SU-DHL-6 (cell line): Measurements from ENCODE around the gene FLII.

Experiments used
- H2AFZ ChIP-seq: fragments of 200-600 bp; sonication (generic); 2 replicates; pipeline ENCODE4 v1.6.1; 2014; ENCODE audit warnings: low read depth, mild to moderate bottlenecking, moderate library complexity, mixed read lengths, antibody characterized with exemption, low read length; ENCODE audit not compliant: severe bottlenecking
- H3F3A ChIP-seq: fragments of 200-600 bp; shearing (Covaris generic); 2 replicates; pipeline ENCODE4 v1.6.0; 2016; ENCODE audit warnings: antibody characterized with exemption, mild to moderate bottlenecking; ENCODE audit not compliant: insufficient read depth
- H3K27ac ChIP-seq: fragments of 200-600 bp; sonication (generic); 2 replicates; pipeline ENCODE4 v1.5.1; 2016; ENCODE audit warnings: low read depth, mild to moderate bottlenecking, low read length, moderate library complexity, mixed read lengths
- H3K27me3 ChIP-seq: fragments of 200-600 bp; sonication (generic), shearing (Covaris generic); 2 replicates; pipeline ENCODE4 v1.6.0; 2014; ENCODE audit warnings: mild to moderate bottlenecking, low read length
- H3K36me3 ChIP-seq: fragments of 200-600 bp; sonication (generic); 2 replicates; pipeline ENCODE4 v1.6.1; 2014; ENCODE audit warnings: mild to moderate bottlenecking, low read length, mixed read lengths
- H3K4me2 ChIP-seq: fragments of 300-600, 200-600 bp; shearing (Covaris generic), sonication (generic); 2 replicates; pipeline ENCODE4 v1.6.0; 2014; ENCODE audit warnings: low read length, low read depth, mild to moderate bottlenecking; ENCODE audit not compliant: poor library complexity, severe bottlenecking
- H3K4me3 ChIP-seq: fragments of 200-600 bp; sonication (generic); 2 replicates; pipeline ENCODE4 v1.5.1; 2014; ENCODE audit warnings: antibody characterized with exemption, low read length, mild to moderate bottlenecking, mixed read lengths; ENCODE audit not compliant: insufficient read depth, poor library complexity, severe bottlenecking
- H3K79me2 ChIP-seq: fragments of 200-600 bp; sonication (generic); 2 replicates; pipeline ENCODE4 v1.6.1; 2014; ENCODE audit warnings: mild to moderate bottlenecking, low read length, moderate library complexity; ENCODE audit not compliant: insufficient read depth
- H3K9ac ChIP-seq: fragments of 200-600 bp; sonication (generic); 2 replicates; pipeline ENCODE4 v1.7.0; 2014; ENCODE audit warnings: mild to moderate bottlenecking, low read length
- H3K9me2 ChIP-seq: fragments of 200-600 bp; sonication (generic); replicated peaks from 2 replicates; pipeline ENCODE4 v1.6.1; 2014; ENCODE audit warnings: low read length; ENCODE audit not compliant: insufficient read depth
- H3K9me3 ChIP-seq: fragments of 200-600 bp; sonication (generic); 2 replicates; pipeline ENCODE4 v1.6.1; 2014; ENCODE audit warnings: low read length, mixed read lengths; ENCODE audit not compliant: insufficient read depth
- H4K20me1 ChIP-seq: fragments of 200-600 bp; sonication (generic); 2 replicates; pipeline ENCODE4 v1.6.1; 2014; ENCODE audit warnings: low read depth, mild to moderate bottlenecking, antibody characterized with exemption, low read length, moderate library complexity, mixed read lengths
- EZH2phosphoT487 ChIP-seq: fragments of 200-600 bp; sonication (generic), shearing (Covaris generic); conservative IDR thresholded peaks from 2 replicates; pipeline ENCODE4 v1.6.1; 2018; ENCODE audit warnings: mild to moderate bottlenecking, antibody characterized with exemption, low read length, moderate library complexity, mixed read lengths
- TF ChIP-seq, protein P1 (sequence below): fragments of 200-600 bp; sonication (generic); IDR thresholded peaks from one replicate; pipeline ENCODE4 v1.5.1; 2017; ENCODE audit warnings: antibody characterized with exemption, mild to moderate bottlenecking, low read length, moderate library complexity; ENCODE audit not compliant: insufficient read depth, poor library complexity, severe bottlenecking

Gene FLII

DNA sequence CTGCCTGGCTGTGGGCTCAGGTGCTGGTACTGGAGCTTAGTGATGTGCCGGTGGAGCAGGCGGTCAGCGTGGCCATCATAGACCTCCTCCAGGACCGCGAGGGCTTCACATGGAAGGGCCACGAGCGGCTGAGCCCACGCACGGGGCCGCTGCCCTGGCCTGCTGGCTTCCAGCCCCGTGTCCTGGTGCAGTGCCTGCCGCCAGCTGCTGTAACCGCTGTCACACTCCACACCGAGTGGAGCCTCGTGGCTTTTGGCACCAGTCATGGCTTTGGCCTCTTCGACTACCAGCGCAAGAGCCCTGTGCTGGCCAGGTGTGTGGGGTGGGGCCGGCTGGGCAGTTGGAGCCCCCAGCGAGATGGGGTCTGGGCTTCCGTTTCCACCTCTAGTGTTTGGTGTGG is 21.1 kb downstream of the FLII start:
- H4K20me1 ChIP-seq, result no peaks in the 10 kb centered on the region

DNA sequence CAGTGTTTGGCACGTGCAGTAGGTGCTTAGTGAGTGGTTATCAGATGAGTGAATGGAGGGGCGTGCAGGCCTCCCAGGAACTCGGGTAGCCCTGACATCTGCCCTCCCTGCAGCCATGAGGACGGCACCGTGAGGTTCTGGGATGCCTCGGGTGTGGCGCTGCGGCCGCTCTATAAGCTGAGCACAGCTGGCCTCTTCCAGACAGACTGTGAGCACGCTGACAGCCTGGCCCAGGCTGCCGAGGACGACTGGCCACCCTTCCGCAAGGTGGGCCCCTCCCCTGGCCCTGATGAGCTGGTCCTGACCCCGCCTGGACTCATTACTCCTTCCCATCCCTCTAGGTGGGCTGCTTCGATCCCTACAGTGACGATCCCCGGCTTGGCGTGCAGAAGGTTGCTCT is 22.0 kb downstream of the FLII start:
- H4K20me1 ChIP-seq, result no peaks in the 10 kb centered on the region
- H3K36me3 ChIP-seq, result no peaks in the 10 kb centered on the region
- H3K9me3 ChIP-seq, result no peaks in the 10 kb centered on the region
- no peak overlapping the region for H2AFZ ChIP-seq
- no peaks in the 10 kb centered on the region for H3F3A ChIP-seq
- no peak overlapping the region for H3K9ac ChIP-seq
- no peaks in the 10 kb centered on the region for H3K27me3 ChIP-seq
- no peaks in the 10 kb centered on the region for H3K9me2 ChIP-seq
- no peak overlapping the region for H3K27ac ChIP-seq
- no peak overlapping the region for H3K4me2 ChIP-seq
- H3K79me2 ChIP-seq, result no peaks in the 10 kb centered on the region
- no peak overlapping the region for H3K4me3 ChIP-seq
- TF ChIP-seq, protein P1, sequence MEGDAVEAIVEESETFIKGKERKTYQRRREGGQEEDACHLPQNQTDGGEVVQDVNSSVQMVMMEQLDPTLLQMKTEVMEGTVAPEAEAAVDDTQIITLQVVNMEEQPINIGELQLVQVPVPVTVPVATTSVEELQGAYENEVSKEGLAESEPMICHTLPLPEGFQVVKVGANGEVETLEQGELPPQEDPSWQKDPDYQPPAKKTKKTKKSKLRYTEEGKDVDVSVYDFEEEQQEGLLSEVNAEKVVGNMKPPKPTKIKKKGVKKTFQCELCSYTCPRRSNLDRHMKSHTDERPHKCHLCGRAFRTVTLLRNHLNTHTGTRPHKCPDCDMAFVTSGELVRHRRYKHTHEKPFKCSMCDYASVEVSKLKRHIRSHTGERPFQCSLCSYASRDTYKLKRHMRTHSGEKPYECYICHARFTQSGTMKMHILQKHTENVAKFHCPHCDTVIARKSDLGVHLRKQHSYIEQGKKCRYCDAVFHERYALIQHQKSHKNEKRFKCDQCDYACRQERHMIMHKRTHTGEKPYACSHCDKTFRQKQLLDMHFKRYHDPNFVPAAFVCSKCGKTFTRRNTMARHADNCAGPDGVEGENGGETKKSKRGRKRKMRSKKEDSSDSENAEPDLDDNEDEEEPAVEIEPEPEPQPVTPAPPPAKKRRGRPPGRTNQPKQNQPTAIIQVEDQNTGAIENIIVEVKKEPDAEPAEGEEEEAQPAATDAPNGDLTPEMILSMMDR, result no peak
- TF ChIP-seq EZH2phosphoT487, result no peak

More for the DNA sequence above, 21.1 kb downstream of the FLII start:
- H3K9me3 ChIP-seq, result no peaks in the 10 kb centered on the region
- no peaks in the 10 kb centered on the region for H3K79me2 ChIP-seq
- H3K27ac ChIP-seq, result no peak overlapping the region
- no peaks in the 10 kb centered on the region for H3F3A ChIP-seq
- H3K4me2 ChIP-seq, result no peak overlapping the region
- no peak overlapping the region for H3K4me3 ChIP-seq
- H3K9me2 ChIP-seq, result no peaks in the 10 kb centered on the region
- no peaks in the 10 kb centered on the region for H3K36me3 ChIP-seq
- H3K27me3 ChIP-seq, result no peaks in the 10 kb centered on the region
- TF ChIP-seq EZH2phosphoT487, result no peak
- TF ChIP-seq, protein P1, result no peak
- no peak overlapping the region for H3K9ac ChIP-seq
- no peak overlapping the region for H2AFZ ChIP-seq

DNA sequence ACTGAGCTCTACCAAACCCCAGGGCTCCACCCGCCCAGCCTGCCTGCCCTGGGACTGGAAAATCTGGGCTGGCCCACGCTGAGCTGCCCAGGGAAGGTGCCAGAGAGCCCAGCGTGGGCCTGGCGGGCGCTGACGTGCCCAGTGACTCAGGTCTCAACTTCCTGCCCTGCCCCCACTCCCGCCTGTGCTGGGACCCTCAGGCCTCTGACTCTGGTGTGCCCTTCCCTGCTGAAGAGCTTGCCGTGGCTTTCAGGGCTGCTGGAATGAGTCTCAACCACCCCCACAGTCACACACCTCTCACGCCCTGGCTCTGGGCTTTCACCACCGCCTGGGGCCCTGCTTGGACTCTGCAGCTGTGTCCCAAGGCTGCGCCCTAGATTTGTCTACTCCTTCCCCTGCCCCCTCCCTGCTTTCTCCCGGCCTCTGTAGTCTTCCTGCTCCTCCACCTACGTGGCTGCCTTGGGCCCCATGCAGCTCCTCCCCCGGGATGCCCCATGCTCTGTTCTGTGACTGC is 22.7 kb downstream of the FLII start:
- Histone ChIP-seq H4K20me1 (no peaks in the 10 kb centered on the region), H3K9ac (no peak overlapping the region), H3K36me3 (no peaks in the 10 kb centered on the region), H3K79me2 (no peaks in the 10 kb centered on the region), H3K9me3 (no peaks in the 10 kb centered on the region), H3K27me3 (no peaks in the 10 kb centered on the region), H3K27ac (no peak overlapping the region), H3K4me2 (no peak overlapping the region), H3K4me3 (no peak overlapping the region), H2AFZ (no peak overlapping the region), H3K9me2 (no peaks in the 10 kb centered on the region), H3F3A (no peaks in the 10 kb centered on the region)
- TF ChIP-seq, protein P1, result no peak
- TF ChIP-seq EZH2phosphoT487, result no peak
